Measurements from ENCODE around the gene NR6A1.

NR6A1 gene

GRCh38 chr9:124531115-124531514 lies 240.0 kb downstream of the NR6A1 start:
- H3K27me3 ChIP-seq (ENCODE audit: control insufficient read depth in 3 of 3, insufficient read depth in 3 of 3, low read depth in 1 of 3, low read length in 3 of 3): no peaks in the 10 kb centered on the region
- H3K4me3 ChIP-seq (ENCODE audit: low read length in 2 of 2): no peak overlapping the region
- no peak overlapping the region for H3K4me2 ChIP-seq (ENCODE audit: insufficient read depth, low read length, poor library complexity, severe bottlenecking)
- H3K14ac ChIP-seq (ENCODE audit: low read length): no peak overlapping the region
- H2BK120ac ChIP-seq (ENCODE audit: low read depth, low read length): no peak overlapping the region
- no peak overlapping the region for H3K4ac ChIP-seq (ENCODE audit: low read length)
- H3K18ac ChIP-seq (ENCODE audit: low read length): no peak overlapping the region
- H3K79me1 ChIP-seq (ENCODE audit: low read depth, low read length): no peaks in the 10 kb centered on the region
- H3K23ac ChIP-seq (ENCODE audit: low read depth, low read length, poor library complexity): no peak overlapping the region
- no peak overlapping the region for H3K27ac ChIP-seq (replicated peaks; ENCODE audit: low read length)
- H3K9ac ChIP-seq (ENCODE audit: low read depth, low read length, poor library complexity): no peak overlapping the region
- DNase-seq (ENCODE audit: low spot score): no peak
- no CpG with 5 or more reads among the region's 2 CpGs for WGBS, 2 donors (ENCODE audit: extremely low coverage in 2 of 2, insufficient read length in 2 of 2, insufficient replicate concordance in 1 of 2)
- no peaks in the 10 kb centered on the region for H3K4me1 ChIP-seq (ENCODE audit: control insufficient read depth in 2 of 2, insufficient read depth in 1 of 2, low read depth in 1 of 2, low read length in 2 of 2)
- peaks cover 38 to 89% of the 10 kb centered on the region in 2 donors for H3K36me3 ChIP-seq (replicated peaks in 1 of 2; ENCODE audit: control insufficient read depth in 2 of 2, insufficient read depth in 2 of 2, low read length in 2 of 2)
- H2BK5ac ChIP-seq (ENCODE audit: low read length): no peak overlapping the region
- H2AFZ ChIP-seq (ENCODE audit: low read length): no peak overlapping the region
- no peak overlapping the region for H4K91ac ChIP-seq (ENCODE audit: low read depth, low read length, poor library complexity)
- H2BK15ac ChIP-seq (ENCODE audit: low read length): no peak overlapping the region
- no peak overlapping the region for H2BK12ac ChIP-seq (ENCODE audit: low read length)
- no peak overlapping the region for H4K8ac ChIP-seq (ENCODE audit: low read depth, low read length)
- no peak overlapping the region for H2AK5ac ChIP-seq (ENCODE audit: low read depth, low read length)
- no peaks in the 10 kb centered on the region for H3K9me3 ChIP-seq (replicated peaks in 1 of 2; ENCODE audit: control insufficient read depth in 2 of 2, insufficient read depth in 1 of 2, low read depth in 1 of 2, low read length in 2 of 2)

- Histone ChIP-seq H4K91ac (ENCODE audit: low read depth, low read length, poor library complexity) (no peak overlapping the region), H2AK5ac (ENCODE audit: low read depth, low read length) (no peak overlapping the region), H3K9me3 (replicated peaks in 1 of 2; ENCODE audit: control insufficient read depth in 2 of 2, insufficient read depth in 1 of 2, low read depth in 1 of 2, low read length in 2 of 2) (no peaks in the 10 kb centered on the region), H3K4ac (ENCODE audit: low read length) (no peak overlapping the region), H3K4me1 (ENCODE audit: control insufficient read depth in 2 of 2, insufficient read depth in 1 of 2, low read depth in 1 of 2, low read length in 2 of 2) (no peaks in the 10 kb centered on the region), H3K4me2 (ENCODE audit: insufficient read depth, low read length, poor library complexity, severe bottlenecking) (no peak overlapping the region), H2BK5ac (ENCODE audit: low read length) (no peak overlapping the region), H2BK15ac (ENCODE audit: low read length) (no peak overlapping the region), H3K23ac (ENCODE audit: low read depth, low read length, poor library complexity) (no peak overlapping the region), H3K18ac (ENCODE audit: low read length) (no peak overlapping the region), H3K14ac (ENCODE audit: low read length) (no peak overlapping the region), H3K27ac (replicated peaks; ENCODE audit: low read length) (no peak overlapping the region), H2BK12ac (ENCODE audit: low read length) (no peak overlapping the region), H2AFZ (ENCODE audit: low read length) (no peak overlapping the region), H2BK120ac (ENCODE audit: low read depth, low read length) (no peak overlapping the region), H3K27me3 (ENCODE audit: control insufficient read depth in 3 of 3, insufficient read depth in 3 of 3, low read depth in 1 of 3, low read length in 3 of 3) (no peaks in the 10 kb centered on the region), H3K9ac (ENCODE audit: low read depth, low read length, poor library complexity) (no peak overlapping the region), H3K4me3 (ENCODE audit: low read length in 2 of 2) (no peak overlapping the region), H3K36me3 (replicated peaks in 1 of 2; ENCODE audit: control insufficient read depth in 2 of 2, insufficient read depth in 2 of 2, low read length in 2 of 2) (peaks cover 36 to 87% of the 10 kb centered on the region in 2 donors), H3K79me1 (ENCODE audit: low read depth, low read length) (no peaks in the 10 kb centered on the region), H4K8ac (ENCODE audit: low read depth, low read length) (no peak overlapping the region)
- no CpG with 5 or more reads among the region's 4 CpGs for WGBS, 2 donors (ENCODE audit: extremely low coverage in 2 of 2, insufficient read length in 2 of 2, insufficient replicate concordance in 1 of 2)
- no peak for DNase-seq (ENCODE audit: low spot score)
Observed at GRCh38 chr9:124530246-124530645, 240.9 kb downstream of the NR6A1 start.

- no peak overlapping the region for H3K4me2 ChIP-seq (ENCODE audit: insufficient read depth, low read length, poor library complexity, severe bottlenecking)
- H2BK5ac ChIP-seq (ENCODE audit: low read length): no peak overlapping the region
- no peak overlapping the region for H2BK12ac ChIP-seq (ENCODE audit: low read length)
- no peak overlapping the region for H4K8ac ChIP-seq (ENCODE audit: low read depth, low read length)
- H2BK120ac ChIP-seq (ENCODE audit: low read depth, low read length): no peak overlapping the region
- no peak overlapping the region for H2AFZ ChIP-seq (ENCODE audit: low read length)
- H3K27ac ChIP-seq (replicated peaks; ENCODE audit: low read length): no peak overlapping the region
- H3K9me3 ChIP-seq (replicated peaks in 1 of 2; ENCODE audit: control insufficient read depth in 2 of 2, insufficient read depth in 1 of 2, low read depth in 1 of 2, low read length in 2 of 2): no peaks in the 10 kb centered on the region
- DNase-seq (ENCODE audit: low spot score): no peak
- no peak overlapping the region for H3K23ac ChIP-seq (ENCODE audit: low read depth, low read length, poor library complexity)
- no peak overlapping the region for H2AK5ac ChIP-seq (ENCODE audit: low read depth, low read length)
- H3K36me3 ChIP-seq (replicated peaks in 1 of 2; ENCODE audit: control insufficient read depth in 2 of 2, insufficient read depth in 2 of 2, low read length in 2 of 2): peaks cover 31 to 90% of the 10 kb centered on the region in 2 donors
- no peaks in the 10 kb centered on the region for H3K79me1 ChIP-seq (ENCODE audit: low read depth, low read length)
- H3K14ac ChIP-seq (ENCODE audit: low read length): no peak overlapping the region
- H3K27me3 ChIP-seq (ENCODE audit: control insufficient read depth in 3 of 3, insufficient read depth in 3 of 3, low read depth in 1 of 3, low read length in 3 of 3): no peaks in the 10 kb centered on the region
- H2BK15ac ChIP-seq (ENCODE audit: low read length): no peak overlapping the region
- H3K4ac ChIP-seq (ENCODE audit: low read length): no peak overlapping the region
- no peaks in the 10 kb centered on the region for H3K4me1 ChIP-seq (ENCODE audit: control insufficient read depth in 2 of 2, insufficient read depth in 1 of 2, low read depth in 1 of 2, low read length in 2 of 2)
- WGBS, 2 donors (ENCODE audit: extremely low coverage in 2 of 2, insufficient read length in 2 of 2, insufficient replicate concordance in 1 of 2): no CpG with 5 or more reads among the region's 3 CpGs
- H3K18ac ChIP-seq (ENCODE audit: low read length): no peak overlapping the region
- H3K4me3 ChIP-seq (ENCODE audit: low read length in 2 of 2): no peak overlapping the region
- H3K9ac ChIP-seq (ENCODE audit: low read depth, low read length, poor library complexity): no peak overlapping the region
- H4K91ac ChIP-seq (ENCODE audit: low read depth, low read length, poor library complexity): no peak overlapping the region
Observed at GRCh38 chr9:124527781-124528180, 243.3 kb downstream of the NR6A1 start.

- no CpG with 5 or more reads among the region's 2 CpGs for WGBS, 2 donors (ENCODE audit: extremely low coverage in 2 of 2, insufficient read length in 2 of 2, insufficient replicate concordance in 1 of 2)
- Histone ChIP-seq H3K27ac (replicated peaks; ENCODE audit: low read length) (no peak overlapping the region), H2AFZ (ENCODE audit: low read length) (no peak overlapping the region)
Observed at GRCh38 chr9:124526174-124526573, 244.9 kb downstream of the NR6A1 start.

More at GRCh38 chr9:124526174-124526573, 244.9 kb downstream of the NR6A1 start:
- Histone ChIP-seq H4K91ac (ENCODE audit: low read depth, low read length, poor library complexity) (no peak overlapping the region), H3K4me3 (ENCODE audit: low read length in 2 of 2) (no peak overlapping the region), H3K36me3 (replicated peaks in 1 of 2; ENCODE audit: control insufficient read depth in 2 of 2, insufficient read depth in 2 of 2, low read length in 2 of 2) (peaks cover 31 to 91% of the 10 kb centered on the region in 2 donors), H2BK120ac (ENCODE audit: low read depth, low read length) (no peak overlapping the region), H3K27me3 (ENCODE audit: control insufficient read depth in 3 of 3, insufficient read depth in 3 of 3, low read depth in 1 of 3, low read length in 3 of 3) (no peaks in the 10 kb centered on the region), H3K18ac (ENCODE audit: low read length) (no peak overlapping the region), H2AK5ac (ENCODE audit: low read depth, low read length) (no peak overlapping the region), H3K79me1 (ENCODE audit: low read depth, low read length) (peaks cover under 1% of the 10 kb centered on the region), H4K8ac (ENCODE audit: low read depth, low read length) (no peak overlapping the region), H3K4ac (ENCODE audit: low read length) (no peak overlapping the region), H3K23ac (ENCODE audit: low read depth, low read length, poor library complexity) (no peak overlapping the region), H3K14ac (ENCODE audit: low read length) (no peak overlapping the region), H3K9ac (ENCODE audit: low read depth, low read length, poor library complexity) (no peak overlapping the region), H2BK12ac (ENCODE audit: low read length) (no peak overlapping the region), H2BK15ac (ENCODE audit: low read length) (no peak overlapping the region), H3K4me1 (ENCODE audit: control insufficient read depth in 2 of 2, insufficient read depth in 1 of 2, low read depth in 1 of 2, low read length in 2 of 2) (peaks cover 0 to 4% of the 10 kb centered on the region in 2 donors), H3K9me3 (replicated peaks in 1 of 2; ENCODE audit: control insufficient read depth in 2 of 2, insufficient read depth in 1 of 2, low read depth in 1 of 2, low read length in 2 of 2) (no peaks in the 10 kb centered on the region), H3K4me2 (ENCODE audit: insufficient read depth, low read length, poor library complexity, severe bottlenecking) (no peak overlapping the region), H2BK5ac (ENCODE audit: low read length) (no peak overlapping the region)
- no peak for DNase-seq (ENCODE audit: low spot score)

Data from neuronal stem cell (in vitro differentiated cells).